Immature natural killer cell (primary cell): Measurements from ENCODE around the gene NFYC. TPM values are rescaled to one million over a fixed set of nuclear protein-coding genes. Genes with fewer than 3 reads are reported as not detected.

ENCODE experiments used
- DNase-seq, 3 donors: peaks; one replicate each; pipeline ENCODE4 v3.0.0; 2022; ENCODE audit warnings: mixed read lengths in 1 of 3
- H3K27ac Mint-ChIP-seq, 6 donors: one replicate each; pipeline ENCODE4 v1.8.0; 2020; ENCODE audit warnings: mixed read lengths in 6 of 6, mild to moderate bottlenecking in 5 of 6, inconsistent platforms in 4 of 6, moderate library complexity in 3 of 6
- H3K27me3 Mint-ChIP-seq, 3 donors: one replicate each; pipeline ENCODE4 v1.8.0; 2020 to 2021; ENCODE audit warnings: low read depth in 3 of 3, mild to moderate bottlenecking in 3 of 3, mixed read lengths in 3 of 3, moderate library complexity in 3 of 3, inconsistent platforms in 1 of 3
- H3K36me3 Mint-ChIP-seq, 3 donors: one replicate each; pipeline ENCODE4 v1.8.0; 2020; ENCODE audit warnings: mixed read lengths in 3 of 3, inconsistent platforms in 2 of 3, mild to moderate bottlenecking in 2 of 3
- H3K4me1 Mint-ChIP-seq, 2 donors: one replicate each; pipeline ENCODE4 v1.8.0; 2020; ENCODE audit warnings: inconsistent platforms in 2 of 2, mild to moderate bottlenecking in 2 of 2, mixed read lengths in 2 of 2, moderate library complexity in 1 of 2
- H3K4me3 Mint-ChIP-seq, 5 donors: one replicate each; pipeline ENCODE4 v1.8.0; 2020; ENCODE audit warnings: mild to moderate bottlenecking in 5 of 5, mixed read lengths in 5 of 5, inconsistent platforms in 3 of 5, moderate library complexity in 3 of 5
- H3K9me3 Mint-ChIP-seq, 6 donors: one replicate each; pipeline ENCODE4 v1.8.0; 2020; ENCODE audit warnings: mild to moderate bottlenecking in 6 of 6, mixed read lengths in 6 of 6, inconsistent platforms in 4 of 6, moderate library complexity in 3 of 6
- polyA plus RNA-seq, 3 donors: library from polyadenylated mRNA; unstranded; fragments of 300-500 nt; fragmentation: Illumina TruSeq; gene quantifications; one replicate each; pipeline ENCODE4 v1.2.3, GENCODE V29; 2021

Gene NFYC
- polyA plus RNA-seq, 3 donors from 2014 or later, result 33.8 to 66.0 (median 53.4) TPM

DNA sequence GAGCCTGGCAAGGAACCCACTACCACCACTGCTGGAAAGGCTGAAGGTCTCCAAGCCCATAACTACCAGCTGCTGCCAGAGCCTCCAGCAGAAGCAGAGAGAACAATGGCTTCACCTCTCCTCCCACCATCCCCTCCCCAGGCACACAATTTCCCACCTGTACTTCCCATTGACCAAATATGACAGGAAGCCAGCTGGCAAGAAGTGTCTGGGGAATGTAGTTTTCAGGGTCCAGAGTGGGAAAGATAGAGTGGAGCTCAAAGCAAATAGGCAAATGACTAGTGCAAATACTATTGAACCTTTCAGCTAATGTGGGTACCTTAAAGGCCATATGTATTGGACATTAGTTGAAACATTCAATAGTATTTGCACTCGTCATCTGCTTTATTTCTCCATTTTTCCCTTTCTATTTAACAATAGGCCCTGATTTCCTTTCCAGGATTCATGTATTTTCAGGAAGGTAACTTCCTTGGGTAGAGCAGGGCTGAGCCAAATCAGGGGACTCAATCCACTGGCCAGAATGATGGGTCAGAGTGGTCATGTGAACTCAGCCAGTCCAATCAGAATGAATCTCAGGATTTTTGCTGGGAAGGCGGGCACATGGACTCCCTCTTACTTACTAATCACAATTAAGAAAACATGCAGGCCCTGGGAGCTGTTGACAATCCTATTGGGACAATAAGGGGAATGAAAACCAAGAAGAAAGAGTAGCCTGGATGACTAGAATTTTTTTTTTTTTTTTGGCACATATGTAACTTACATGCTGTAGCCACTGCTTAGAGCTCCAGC, 12.1 kb upstream of the NFYC start:
- Mint-ChIP-seq H3K4me1 (no peaks in the 10 kb centered on the region), H3K27ac (no peak overlapping the region), H3K9me3 (peaks cover 0 to 1% (median 0%) of the 10 kb centered on the region in 6 donors), H3K4me3 (no peak overlapping the region), H3K36me3 (no peaks in the 10 kb centered on the region), H3K27me3 (peaks cover 1 to 3% (median 1%) of the 10 kb centered on the region in 3 donors)
- no peak for DNase-seq

DNA sequence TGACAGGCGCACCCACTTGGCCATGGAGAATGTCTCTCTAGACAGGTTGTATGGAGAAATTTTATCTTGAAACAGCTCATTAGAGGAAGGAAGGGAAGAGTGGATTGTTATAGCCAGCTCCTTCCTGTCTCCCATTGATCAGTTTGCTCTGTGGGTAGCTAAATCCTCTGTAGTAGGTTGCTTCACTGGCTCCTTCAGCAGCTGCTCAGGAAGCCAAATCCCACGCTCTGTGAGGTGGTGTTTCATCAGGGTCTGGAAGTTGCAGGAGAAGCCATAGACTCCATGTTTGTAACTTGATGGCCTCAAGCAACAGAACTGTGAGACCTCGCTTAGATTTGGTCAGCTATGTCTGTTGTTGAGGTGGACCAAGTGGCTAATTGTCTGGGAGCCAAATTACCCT, 6.8 kb upstream of the NFYC start:
- Mint-ChIP-seq H3K27me3 (peaks cover 0 to 3% (median 0%) of the 10 kb centered on the region in 3 donors), H3K36me3 (peaks cover 6 to 9% (median 9%) of the 10 kb centered on the region in 3 donors), H3K9me3 (no peaks in the 10 kb centered on the region), H3K4me1 (peaks cover 0 to 3% of the 10 kb centered on the region in 2 donors), H3K4me3 (no peak overlapping the region), H3K27ac (no peak overlapping the region)
- DNase-seq, result no peak

DNA sequence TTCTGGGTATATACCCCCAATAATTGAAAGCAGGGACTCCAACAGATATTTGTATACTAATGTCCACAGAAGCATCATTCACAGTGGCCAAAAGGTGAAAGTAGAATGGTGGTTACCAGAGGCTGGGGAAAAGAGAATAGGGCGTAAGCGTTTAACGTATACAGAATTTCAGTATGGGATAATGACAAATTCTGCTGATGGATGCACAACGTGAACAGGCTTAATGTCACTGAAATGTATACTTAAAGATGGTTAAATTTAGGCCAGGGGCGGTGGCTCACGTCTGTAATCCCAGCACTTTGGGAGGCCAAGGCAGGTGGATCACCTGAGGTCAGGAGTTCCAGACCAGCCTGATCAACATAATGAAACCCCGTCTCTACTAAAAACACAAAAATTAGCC, 4.4 kb upstream of the NFYC start:
- no peak for DNase-seq
- H3K4me1 Mint-ChIP-seq, result peaks cover 16 to 19% of the 10 kb centered on the region in 2 donors
- H3K27ac Mint-ChIP-seq, result no peak overlapping the region
- H3K27me3 Mint-ChIP-seq, result peaks cover 7 to 16% (median 8%) of the 10 kb centered on the region in 3 donors
- no peaks in the 10 kb centered on the region for H3K9me3 Mint-ChIP-seq
- H3K4me3 Mint-ChIP-seq, result no peak overlapping the region
- H3K36me3 Mint-ChIP-seq, result peaks cover 6 to 9% (median 9%) of the 10 kb centered on the region in 3 donors

DNA sequence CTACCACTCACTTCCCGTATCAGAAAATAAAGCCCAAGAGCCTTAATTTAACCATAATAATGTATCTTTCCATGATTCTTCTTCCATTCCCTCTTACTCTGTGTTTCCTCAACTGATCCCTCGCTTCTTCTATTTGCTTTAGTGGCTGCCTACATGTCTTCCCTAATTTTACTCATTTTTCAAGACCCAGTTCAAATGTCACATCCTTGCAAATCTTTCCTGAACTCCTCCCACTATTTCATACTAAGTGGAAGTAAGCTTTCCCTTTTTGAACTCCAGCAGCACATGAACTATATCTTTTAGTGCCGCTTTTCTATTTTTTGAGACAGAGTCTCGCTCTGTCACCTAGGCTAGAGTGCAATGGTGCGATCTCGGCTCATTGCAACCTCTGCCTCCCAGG, 3.8 kb upstream of the NFYC start:
- Mint-ChIP-seq H3K4me1 (peaks cover 22 to 25% of the 10 kb centered on the region in 2 donors), H3K4me3 (no peak overlapping the region), H3K36me3 (peaks cover 6 to 9% (median 9%) of the 10 kb centered on the region in 3 donors), H3K27ac (peak overlapping the region in 1 of 6 donors; percentile 3), H3K9me3 (no peaks in the 10 kb centered on the region), H3K27me3 (peaks cover 7 to 19% (median 11%) of the 10 kb centered on the region in 3 donors)
- no peak for DNase-seq

DNA sequence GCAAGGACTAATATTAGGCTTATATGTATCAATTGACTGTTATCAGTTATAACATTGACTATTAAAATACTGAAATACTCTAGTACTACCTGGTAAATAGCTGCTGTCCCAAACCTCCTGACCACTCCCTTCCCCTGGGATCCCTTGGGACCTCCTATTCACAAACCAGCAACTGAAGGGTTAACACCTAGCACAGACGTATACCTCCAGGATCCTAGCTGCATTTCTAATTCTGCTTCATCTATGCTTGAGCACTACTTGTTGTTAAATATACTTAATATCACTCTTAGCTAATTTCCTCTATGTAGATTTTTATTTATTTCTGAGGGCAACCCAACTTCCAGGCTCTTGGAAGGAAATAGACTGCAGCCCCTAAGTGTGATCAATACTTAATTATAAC, 1.8 kb upstream of the NFYC start:
- Mint-ChIP-seq H3K4me3 (no peak overlapping the region), H3K27me3 (peaks cover 7 to 16% (median 12%) of the 10 kb centered on the region in 3 donors), H3K27ac (peak overlapping the region; percentile 14 to 97 (median 64)), H3K9me3 (no peaks in the 10 kb centered on the region), H3K4me1 (peaks cover 43 to 46% of the 10 kb centered on the region in 2 donors), H3K36me3 (peaks cover 9 to 11% (median 9%) of the 10 kb centered on the region in 3 donors)
- DNase-seq, result no peak

DNA sequence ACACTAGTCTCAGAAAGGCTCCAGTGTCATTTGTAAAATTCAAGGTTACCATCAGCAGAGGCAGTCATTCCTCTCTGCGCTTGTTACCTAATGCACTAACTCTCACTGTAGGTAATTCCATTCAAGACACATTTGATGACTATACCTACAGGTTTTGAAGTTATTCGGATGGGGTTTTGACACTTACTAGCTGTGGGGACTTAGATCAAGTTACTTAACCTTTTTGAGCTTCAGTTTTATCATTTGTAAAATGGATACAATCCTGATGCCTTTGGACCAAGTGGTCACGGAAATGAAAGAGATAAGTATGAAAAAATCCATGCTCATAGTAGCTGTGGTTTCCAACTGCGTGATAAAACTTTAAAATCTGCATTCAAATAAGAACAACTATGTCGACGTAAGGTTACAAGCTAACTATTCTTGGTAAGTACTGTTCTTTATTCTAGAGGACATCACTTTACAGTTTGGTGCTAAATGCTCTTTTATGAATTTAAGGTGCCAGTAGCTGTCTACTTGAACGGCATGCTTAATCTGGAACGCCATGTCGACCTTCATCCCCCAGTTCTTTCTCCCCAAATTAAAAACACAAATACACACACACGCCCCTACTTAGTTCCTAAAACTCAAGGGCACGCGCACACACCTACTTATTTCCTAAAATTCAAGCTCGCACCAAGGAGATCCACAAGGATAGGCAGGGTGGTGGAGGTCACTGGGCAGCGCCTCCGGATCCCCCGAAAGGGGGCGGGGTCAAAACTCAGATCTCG, 550 bp upstream of the NFYC start:
- Mint-ChIP-seq H3K36me3 (peaks cover 9 to 11% (median 9%) of the 10 kb centered on the region in 3 donors), H3K27ac (peak overlapping the region; percentile 97 to 99 (median 98)), H3K4me3 (peak overlapping the region; percentile 93 to 97 (median 95)), H3K9me3 (no peaks in the 10 kb centered on the region), H3K4me1 (peaks cover 50 to 56% of the 10 kb centered on the region in 2 donors), H3K27me3 (peaks cover 7 to 16% (median 12%) of the 10 kb centered on the region in 3 donors)
- DNase-seq, result peak in 2 of 3 donors; percentile 9 to 24

DNA sequence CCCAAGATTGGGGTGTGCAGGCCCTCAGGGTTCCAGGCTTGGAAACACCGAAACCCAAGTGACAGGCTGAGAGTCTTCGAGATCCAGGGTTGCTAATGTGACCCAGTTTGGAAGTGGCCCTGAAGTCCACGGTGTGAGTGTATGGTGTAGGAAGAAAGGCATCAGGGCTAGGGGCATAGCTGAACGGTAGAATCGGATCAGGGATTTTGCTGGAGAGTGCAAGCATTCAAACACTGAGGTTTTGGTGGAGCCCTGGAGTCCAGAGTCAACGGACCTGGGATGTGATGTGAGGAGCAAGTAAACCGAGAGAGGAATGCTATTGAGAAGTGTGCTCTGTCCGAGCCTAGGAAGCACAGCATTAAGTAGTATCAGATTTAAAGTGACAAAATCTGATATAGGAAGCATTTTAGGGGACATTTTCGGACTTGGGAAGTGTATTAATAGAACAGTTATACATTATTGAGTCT, 958 bp downstream of the NFYC start:
- H3K27ac Mint-ChIP-seq, result peak overlapping the region; percentile 97 to 99 (median 98)
- H3K4me3 Mint-ChIP-seq, result peak overlapping the region; percentile 93 to 97 (median 95)
- H3K9me3 Mint-ChIP-seq, result no peaks in the 10 kb centered on the region
- H3K4me1 Mint-ChIP-seq, result peaks cover 64 to 71% of the 10 kb centered on the region in 2 donors
- peaks cover 7 to 16% (median 12%) of the 10 kb centered on the region in 3 donors for H3K27me3 Mint-ChIP-seq
- no peak for DNase-seq
- H3K36me3 Mint-ChIP-seq, result peaks cover 3 to 5% (median 3%) of the 10 kb centered on the region in 3 donors

DNA sequence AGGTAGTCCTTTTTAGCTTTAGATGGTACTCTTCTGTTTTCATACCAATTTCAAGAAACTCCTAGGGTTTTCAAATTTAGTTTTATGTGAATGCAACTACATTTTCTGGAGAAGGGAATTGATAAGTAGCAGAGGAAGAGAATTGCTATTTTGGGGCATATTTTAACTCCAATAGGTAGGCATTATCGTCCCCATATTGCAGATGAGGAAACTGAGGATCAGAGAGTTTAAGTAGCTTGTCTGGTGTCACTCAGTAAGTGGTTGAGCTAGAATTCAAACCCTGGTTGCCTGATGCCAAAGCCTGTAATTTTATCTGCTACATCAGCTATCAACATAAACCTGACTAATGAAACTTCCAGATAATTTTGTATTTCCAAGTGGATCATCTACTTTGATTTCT, 1.9 kb downstream of the NFYC start:
- Mint-ChIP-seq H3K4me1 (peaks cover 66 to 75% of the 10 kb centered on the region in 2 donors), H3K36me3 (peaks cover 0 to 5% (median 0%) of the 10 kb centered on the region in 3 donors), H3K27me3 (peaks cover 7 to 16% (median 12%) of the 10 kb centered on the region in 3 donors), H3K9me3 (no peaks in the 10 kb centered on the region), H3K4me3 (peak overlapping the region; percentile 51 to 97 (median 95)), H3K27ac (peak overlapping the region; percentile 97 to 99 (median 98))
- no peak for DNase-seq

DNA sequence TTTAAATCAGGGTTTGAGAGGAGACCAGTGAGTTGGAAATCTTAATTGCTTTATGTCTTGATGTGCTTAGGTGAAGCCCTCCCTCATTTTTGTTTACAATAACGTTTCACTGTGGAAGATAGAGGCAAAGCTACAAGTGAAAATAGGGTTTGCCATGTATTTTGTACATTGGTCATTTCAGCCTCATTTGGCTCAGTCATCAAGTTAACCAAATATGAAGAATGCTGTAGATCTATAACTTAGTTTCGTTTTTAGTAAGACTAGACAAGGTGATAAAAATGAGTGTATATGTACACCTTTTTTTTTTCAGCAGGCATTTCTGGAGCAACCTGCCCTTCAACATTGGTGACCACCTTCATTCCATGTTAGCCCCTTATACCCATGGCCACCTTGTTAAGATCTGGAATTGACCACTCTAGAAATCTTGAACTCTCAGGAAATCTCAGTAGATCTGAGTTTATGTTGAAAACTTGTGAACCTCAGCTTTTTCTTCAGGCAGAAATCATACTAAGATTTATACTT, 2.9 kb downstream of the NFYC start:
- H3K27ac Mint-ChIP-seq, result peak overlapping the region; percentile 51 to 97 (median 86)
- peaks cover 7 to 16% (median 12%) of the 10 kb centered on the region in 3 donors for H3K27me3 Mint-ChIP-seq

DNA sequence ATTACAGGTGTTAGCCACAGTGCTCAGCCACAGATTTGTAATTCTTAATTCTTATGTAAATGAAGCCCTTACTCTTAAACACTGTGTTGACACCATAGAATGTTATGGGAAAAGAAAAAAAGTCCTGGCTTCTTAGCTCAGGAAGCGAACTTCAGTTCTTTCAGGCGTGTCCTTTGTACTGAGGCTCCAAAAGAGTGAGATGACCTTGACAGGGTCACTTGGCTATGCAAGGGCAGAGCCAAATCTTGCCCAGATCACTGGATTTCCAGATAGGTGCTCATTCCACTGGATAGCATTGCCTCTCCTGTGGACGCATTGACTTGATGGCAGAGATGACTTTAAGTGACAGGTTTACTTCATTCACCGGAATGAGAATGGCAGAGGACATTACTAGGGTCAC, 4.8 kb downstream of the NFYC start:
- no peak for DNase-seq
- Mint-ChIP-seq H3K9me3 (no peaks in the 10 kb centered on the region), H3K36me3 (peaks cover 0 to 5% (median 0%) of the 10 kb centered on the region in 3 donors), H3K4me1 (peaks cover 62 to 79% of the 10 kb centered on the region in 2 donors), H3K27ac (peak overlapping the region in 5 of 6 donors; percentile 35 to 78 (median 40)), H3K27me3 (peaks cover 7 to 12% (median 10%) of the 10 kb centered on the region in 3 donors), H3K4me3 (peak overlapping the region in 2 of 5 donors; percentile 10 to 43)

More for the DNA sequence above, 2.9 kb downstream of the NFYC start:
- Mint-ChIP-seq H3K4me1 (peaks cover 69 to 85% of the 10 kb centered on the region in 2 donors), H3K4me3 (peak overlapping the region; percentile 49 to 56 (median 51)), H3K9me3 (no peaks in the 10 kb centered on the region), H3K36me3 (peaks cover 0 to 5% (median 0%) of the 10 kb centered on the region in 3 donors)
- DNase-seq, result no peak

DNA sequence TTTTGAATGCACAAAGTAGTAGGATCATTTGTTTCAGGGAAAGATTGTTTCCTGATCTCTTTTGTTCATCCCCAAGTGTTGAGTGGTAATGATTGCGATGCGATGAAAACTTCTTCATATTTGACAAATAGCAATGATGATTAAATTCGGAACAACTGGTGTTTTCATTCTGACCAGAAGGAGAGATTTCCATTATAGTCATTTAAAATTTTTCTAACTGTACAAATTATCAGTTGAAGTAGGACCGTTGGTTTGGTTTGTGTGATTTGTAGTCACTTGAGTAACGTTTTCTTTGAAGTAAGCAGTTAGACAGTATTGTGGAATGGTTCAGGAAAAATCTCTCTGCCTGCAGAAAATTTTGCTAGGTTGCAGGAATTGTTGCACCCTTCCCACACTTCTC, 5.9 kb downstream of the NFYC start:
- H3K36me3 Mint-ChIP-seq, result peaks cover 0 to 5% (median 0%) of the 10 kb centered on the region in 3 donors
- no peak for DNase-seq
- H3K27me3 Mint-ChIP-seq, result peaks cover 0 to 5% (median 0%) of the 10 kb centered on the region in 3 donors
- peaks cover 56 to 82% of the 10 kb centered on the region in 2 donors for H3K4me1 Mint-ChIP-seq
- no peaks in the 10 kb centered on the region for H3K9me3 Mint-ChIP-seq
- peak overlapping the region in 2 of 6 donors; percentile 32 to 34 for H3K27ac Mint-ChIP-seq
- H3K4me3 Mint-ChIP-seq, result peak overlapping the region in 1 of 5 donors; percentile 15

DNA sequence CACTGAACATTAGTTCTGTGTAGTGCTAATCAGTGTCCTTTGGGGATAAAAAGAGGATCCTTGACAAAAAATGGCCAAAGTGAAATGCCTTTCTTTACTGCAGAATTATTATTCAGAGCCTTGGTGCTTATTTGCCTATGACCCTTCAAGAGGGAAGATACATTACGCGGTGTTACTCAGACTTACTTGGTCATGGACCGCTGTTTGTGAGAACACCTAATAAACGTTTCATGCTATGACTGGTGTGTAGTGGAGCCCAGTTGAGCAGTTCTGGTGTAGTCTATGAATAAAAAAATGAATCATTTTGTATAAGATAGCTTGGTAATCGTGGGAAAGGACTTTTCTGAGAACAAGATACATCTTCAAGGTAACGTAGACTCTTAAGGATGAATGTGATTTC, 8.3 kb downstream of the NFYC start:
- H3K4me3 Mint-ChIP-seq, result peak overlapping the region in 1 of 5 donors; percentile 35
- H3K27ac Mint-ChIP-seq, result peak overlapping the region in 2 of 6 donors; percentile 52 to 84
- H3K9me3 Mint-ChIP-seq, result no peaks in the 10 kb centered on the region
- H3K36me3 Mint-ChIP-seq, result no peaks in the 10 kb centered on the region
- peaks cover 37 to 76% of the 10 kb centered on the region in 2 donors for H3K4me1 Mint-ChIP-seq
- peaks cover 0 to 1% (median 0%) of the 10 kb centered on the region in 3 donors for H3K27me3 Mint-ChIP-seq
- DNase-seq, result no peak

DNA sequence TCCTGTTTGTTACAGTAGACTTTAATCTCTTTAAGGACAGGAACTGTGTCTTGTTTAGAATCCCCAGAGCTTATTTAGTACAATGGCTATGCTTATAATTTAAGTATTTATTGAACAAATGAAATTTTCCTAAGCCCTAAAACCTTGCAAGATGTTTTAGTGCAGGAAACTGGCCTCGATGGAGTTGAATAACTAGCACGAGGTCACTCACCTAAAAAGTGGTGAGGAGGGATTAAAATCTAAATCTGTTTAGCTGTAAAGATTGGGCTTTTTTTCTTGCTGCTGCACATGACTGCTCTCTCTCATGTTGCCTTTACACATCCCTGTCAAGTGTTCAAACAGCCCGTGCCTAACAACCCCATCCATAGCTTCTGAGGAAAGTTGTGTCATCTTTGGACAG, 10.2 kb downstream of the NFYC start:
- Mint-ChIP-seq H3K27ac (no peak overlapping the region), H3K4me1 (peaks cover 25 to 61% of the 10 kb centered on the region in 2 donors), H3K27me3 (peaks cover 0 to 1% (median 0%) of the 10 kb centered on the region in 3 donors), H3K9me3 (no peaks in the 10 kb centered on the region), H3K4me3 (no peak overlapping the region), H3K36me3 (no peaks in the 10 kb centered on the region)
- no peak for DNase-seq
